Endothelial cell of umbilical vein (primary cell): Measurements from ENCODE around the gene IL1RL2. TPM values are rescaled to one million over a fixed set of nuclear protein-coding genes. Genes with fewer than 3 reads are reported as not detected.

Experiments
- BruUV-seq: library from RNA; stranded (reverse); fragments of 400-500 nt; replicated peaks from 2 replicates; lab custom pipeline; 2021; lab: Mats Ljungman, UMichigan
- CTCF ChIA-PET: fragments of 300-600, 350-600 bp; sonication (Branson Sonifier 250); formaldehyde crosslinking; loops from one replicate; lab custom pipeline; 2021; ENCODE audit warnings: antibody characterized with exemption, inconsistent platforms; lab: Charles Lee
- POLR2A ChIA-PET: fragments of 300-600, 350-600 bp; sonication (Branson Sonifier 250); formaldehyde crosslinking; loops from one replicate; lab custom pipeline; 2021; ENCODE audit warnings: antibody characterized with exemption, inconsistent platforms; lab: Charles Lee
- DNase-seq: peaks from one replicate; pipeline ENCODE4 v3.0.0-alpha.2; 2011; ENCODE audit warnings: low read depth, low spot score
- FAIRE-seq: peaks from 2 replicates; lab custom pipeline; 2011; peaks lifted over from hg19 to GRCh38; lab: Jason Lieb, UNC
- H2AFZ ChIP-seq: 2 replicates; pipeline ENCODE4 v1.6.0; 2012; ENCODE audit warnings: low read depth, low read length, control low read depth, inconsistent platforms
- H3K27ac ChIP-seq: 2 replicates; pipeline ENCODE4 v1.5.1; 2011; ENCODE audit warnings: low read depth, mild to moderate bottlenecking, control low read depth, low read length, moderate library complexity; ENCODE audit not compliant: insufficient read depth
- H3K27me3 ChIP-seq, 2 experiments: 2 replicates each; pipeline versions ENCODE4 v1.6.0 to v1.6.1; 2011; ENCODE audit warnings: low read length in 2 of 2, mixed read lengths in 1 of 2; ENCODE audit not compliant: control insufficient read depth in 2 of 2, insufficient read depth in 2 of 2
- H3K36me3 ChIP-seq, 2 experiments: 2 replicates in 1 of 2; 3 replicates in 1 of 2; pipeline ENCODE4 v1.5.1; 2011; ENCODE audit warnings: low read length in 2 of 2, mild to moderate bottlenecking in 1 of 2, moderate library complexity in 1 of 2; ENCODE audit not compliant: control insufficient read depth in 2 of 2, insufficient read depth in 2 of 2; ENCODE audit errors: extremely low read depth in 1 of 2
- H3K4me1 ChIP-seq: 3 replicates; pipeline ENCODE4 v1.5.1; 2011; ENCODE audit warnings: mild to moderate bottlenecking, low read length; ENCODE audit not compliant: control insufficient read depth, insufficient read depth; ENCODE audit errors: extremely low read depth
- H3K4me2 ChIP-seq: 2 replicates; pipeline ENCODE4 v1.6.1; 2011; ENCODE audit warnings: low read length, control low read depth, mixed read lengths; ENCODE audit not compliant: insufficient read depth
- H3K4me3 ChIP-seq, 3 experiments: fragments of 200-600 bp in 1 of 3; sonication (generic), shearing (Covaris generic) in 1 of 3; replicated peaks in 1 of 3; 2 replicates each; pipeline ENCODE4 v1.5.1; 2011 to 2016; ENCODE audit warnings: control low read depth in 3 of 3, low read length in 3 of 3, mild to moderate bottlenecking in 2 of 3, inconsistent platforms in 1 of 3, low read depth in 1 of 3, moderate library complexity in 1 of 3; ENCODE audit not compliant: insufficient read depth in 1 of 3
- H3K79me2 ChIP-seq: 2 replicates; pipeline ENCODE4 v1.6.0; 2012; ENCODE audit warnings: low read length, inconsistent platforms; ENCODE audit not compliant: control insufficient read depth, insufficient read depth
- H3K9ac ChIP-seq: replicated peaks from 2 replicates; pipeline ENCODE3; 2011; ENCODE audit warnings: low read length, control low read depth; ENCODE audit not compliant: insufficient read depth; ENCODE audit errors: extremely low read depth
- H3K9me1 ChIP-seq: replicated peaks from 3 replicates; pipeline ENCODE4 v1.6.0; 2011; ENCODE audit warnings: mild to moderate bottlenecking, low read length; ENCODE audit not compliant: control insufficient read depth, insufficient read depth; ENCODE audit errors: extremely low read depth
- H3K9me3 ChIP-seq: replicated peaks from 2 replicates; pipeline ENCODE4 v1.5.1; 2012; ENCODE audit warnings: low read length, inconsistent platforms; ENCODE audit not compliant: control insufficient read depth, insufficient read depth
- H4K20me1 ChIP-seq: replicated peaks from 2 replicates; pipeline ENCODE3; 2011; ENCODE audit warnings: mild to moderate bottlenecking, low read length; ENCODE audit not compliant: control insufficient read depth, insufficient read depth; ENCODE audit errors: extremely low read depth
- JUN ChIP-seq: IDR thresholded peaks from 2 replicates; pipeline ENCODE4 v1.6.1; 2011; ENCODE audit warnings: borderline replicate concordance, low read depth; ENCODE audit not compliant: insufficient read length, insufficient read depth
- MYC ChIP-seq: IDR thresholded peaks from one replicate; pipeline ENCODE4 v1.6.1; 2011; ENCODE audit warnings: mild to moderate bottlenecking, low read depth, low read length
- dilution Hi-C: fragments of 300-500 bp; cut with MboI; formaldehyde crosslinking; loops from one replicate; pipeline ENCODE4 v1.15.0; 2019; ENCODE audit warnings: low sequenced_read_pairs; ENCODE audit not compliant: extremely low pct_ligation_motif_present
- intact Hi-C: fragments of 100-400 bp; cut with micrococcal nuclease; formaldehyde crosslinking; loops from one replicate; pipeline ENCODE4 v1.10.0; 2022
- polyA plus RNA-seq, 4 experiments: library from polyadenylated mRNA; depleted of rRNA in 3 of 4; stranded (reverse) in 3 of 4; unstranded in 1 of 4; fragments of >200 nt; gene quantifications; 2 replicates each; pipeline versions ENCODE4 v1.2.1 to v1.2.3, GENCODE V29; 2011 to 2012; ENCODE audit warnings: missing spikeins in 1 of 4
- total RNA-seq: library from RNA; stranded (reverse); gene quantifications from 2 replicates; pipeline ENCODE4 v1.2.3, GENCODE V29; 2021
- TF ChIP-seq, protein P1 (sequence below), 2 donors: IDR thresholded peaks; 1 replicate in 1 of 2; 2 replicates in 1 of 2; pipeline ENCODE4 v1.5.1; 2011; ENCODE audit warnings: low read length in 2 of 2, mild to moderate bottlenecking in 2 of 2, moderate library complexity in 2 of 2, control low read depth in 1 of 2, inconsistent platforms in 1 of 2, low read depth in 1 of 2; ENCODE audit not compliant: insufficient read depth in 1 of 2; ENCODE audit errors: extremely low read depth in 1 of 2

The IL1RL2 gene
- total and polyA plus RNA-seq, 2 donors (not counting 3 experiments of a cell fraction or from before 2014, with no cell fraction given): 0.11 TPM; not detected in 1

DNA sequence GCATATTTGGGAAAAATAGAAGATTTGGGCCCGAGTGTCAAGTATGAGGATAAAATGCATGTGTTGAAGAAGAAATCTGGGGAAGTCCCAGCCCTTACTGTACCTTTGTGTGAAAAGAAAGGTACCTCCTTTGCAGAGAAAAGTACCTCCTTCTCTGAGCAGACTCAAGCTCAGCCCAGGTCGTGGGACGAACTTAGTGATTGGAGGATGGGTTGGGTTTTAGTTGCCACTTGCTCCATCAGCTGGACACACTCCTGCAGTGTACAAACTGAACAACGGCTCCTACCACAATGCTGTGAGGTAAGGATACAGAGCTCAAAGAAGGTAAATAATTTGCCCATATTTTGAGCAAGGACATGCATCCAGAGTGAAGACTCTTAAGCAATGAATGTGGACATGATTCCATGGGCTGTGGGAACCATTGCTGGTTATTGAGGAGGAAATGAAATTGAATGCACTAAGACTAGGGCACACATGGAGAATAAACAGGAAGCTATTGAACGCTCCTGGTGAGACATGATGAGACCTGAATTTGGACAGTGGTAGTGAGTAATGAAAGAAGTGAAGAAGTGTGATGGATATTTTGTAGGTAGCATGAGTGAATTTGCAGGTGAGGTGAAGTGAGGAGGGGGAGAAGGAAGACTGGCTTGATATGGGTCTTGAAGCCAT is 74.8 kb downstream of the IL1RL2 start:
- H3K9me3 ChIP-seq: no peaks in the 10 kb centered on the region
- no peaks in the 10 kb centered on the region for H3K36me3 ChIP-seq
- no peaks in the 10 kb centered on the region for H3K79me2 ChIP-seq
- no peaks in the 10 kb centered on the region for H3K9me1 ChIP-seq
- intact Hi-C loops (no loop called here), dilution Hi-C loops (no loop called here)
- ChIA-PET CTCF (interaction anchor here (1.3 to 1.7 kb wide), 2 partner anchors 181 to 241 kb away, joined by 3 read pairs; no protein-coding TSS in a partner anchor), POLR2A (interaction anchor here (0.6 kb wide), 1 partner anchor 375 kb away, joined by 11 read pairs; no protein-coding TSS in a partner anchor)
- DNase-seq (no peak), FAIRE-seq (no peak)
- H2AFZ ChIP-seq: peak overlapping the region; percentile 10
- H4K20me1 ChIP-seq: no peaks in the 10 kb centered on the region
- no peak overlapping the region for H3K27ac ChIP-seq
- H3K27me3 ChIP-seq: no peaks in the 10 kb centered on the region
- peaks cover 15% of the 10 kb centered on the region for H3K4me1 ChIP-seq
- H3K4me2 ChIP-seq: no peak overlapping the region
- TF ChIP-seq MYC (no peak), JUN (no peak)
- TF ChIP-seq, protein P1, sequence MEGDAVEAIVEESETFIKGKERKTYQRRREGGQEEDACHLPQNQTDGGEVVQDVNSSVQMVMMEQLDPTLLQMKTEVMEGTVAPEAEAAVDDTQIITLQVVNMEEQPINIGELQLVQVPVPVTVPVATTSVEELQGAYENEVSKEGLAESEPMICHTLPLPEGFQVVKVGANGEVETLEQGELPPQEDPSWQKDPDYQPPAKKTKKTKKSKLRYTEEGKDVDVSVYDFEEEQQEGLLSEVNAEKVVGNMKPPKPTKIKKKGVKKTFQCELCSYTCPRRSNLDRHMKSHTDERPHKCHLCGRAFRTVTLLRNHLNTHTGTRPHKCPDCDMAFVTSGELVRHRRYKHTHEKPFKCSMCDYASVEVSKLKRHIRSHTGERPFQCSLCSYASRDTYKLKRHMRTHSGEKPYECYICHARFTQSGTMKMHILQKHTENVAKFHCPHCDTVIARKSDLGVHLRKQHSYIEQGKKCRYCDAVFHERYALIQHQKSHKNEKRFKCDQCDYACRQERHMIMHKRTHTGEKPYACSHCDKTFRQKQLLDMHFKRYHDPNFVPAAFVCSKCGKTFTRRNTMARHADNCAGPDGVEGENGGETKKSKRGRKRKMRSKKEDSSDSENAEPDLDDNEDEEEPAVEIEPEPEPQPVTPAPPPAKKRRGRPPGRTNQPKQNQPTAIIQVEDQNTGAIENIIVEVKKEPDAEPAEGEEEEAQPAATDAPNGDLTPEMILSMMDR (IDR thresholded peaks at IDR 0.05; ENCODE audit: extremely low read depth in 1 of 2, insufficient read depth in 1 of 2, low read depth in 1 of 2, low read length in 2 of 2): no peak
- no peak overlapping the region for H3K4me3 ChIP-seq
- no peak overlapping the region for H3K9ac ChIP-seq
- BruUV-seq: no TSS peak
